HEK293 (cell line): ENCODE results near the gene GPER1.

Source experiments
- CTCF ChIA-PET: fragments of 350-600 bp; formaldehyde crosslinking; extraction: SDS; loops from one replicate; lab custom pipeline; 2021; ENCODE audit warnings: antibody characterized with exemption; lab: Yijun Ruan, JAX
- POLR2A ChIA-PET: fragments of 300-600 bp; formaldehyde crosslinking; extraction: SDS; loops from one replicate; lab custom pipeline; 2020; ENCODE audit warnings: antibody characterized with exemption, inconsistent platforms; lab: Yijun Ruan, JAX
- H3K27ac ChIP-seq: fragments of 200-500 bp; sonication (Bioruptor generic); 2 replicates; pipeline ENCODE4 v1.5.1; 2014; ENCODE audit warnings: low read depth, low read length, control low read depth, inconsistent platforms; ENCODE audit errors: extremely low read depth
- H3K36me3 ChIP-seq, 2 experiments: fragments of 200-500 bp in 1 of 2; sonication (Bioruptor generic) in 1 of 2; 1 replicate in 1 of 2; 2 replicates in 1 of 2; pipeline ENCODE4 v1.5.1; 2014 to 2017; ENCODE audit warnings: inconsistent platforms in 2 of 2, low read length in 2 of 2; ENCODE audit not compliant: control insufficient read depth in 2 of 2, insufficient read depth in 1 of 2
- H3K4me1 ChIP-seq: fragments of 200-500 bp; sonication (Bioruptor generic); 2 replicates; pipeline ENCODE4 v1.5.1; 2014; ENCODE audit warnings: mild to moderate bottlenecking, low read length, inconsistent platforms; ENCODE audit not compliant: control insufficient read depth, insufficient read depth
- H3K4me3 ChIP-seq: 2 replicates; pipeline ENCODE4 v1.5.1; 2011; ENCODE audit warnings: low read depth, mild to moderate bottlenecking, control low read depth, low read length, moderate library complexity
- H3K9me3 ChIP-seq: fragments of 200-500 bp; sonication (Bioruptor generic); 2 replicates; pipeline ENCODE4 v1.5.1; 2014; ENCODE audit warnings: low read depth, low read length, inconsistent platforms; ENCODE audit not compliant: control insufficient read depth, insufficient read depth
- IKZF3 ChIP-seq: fragments of 450-650 bp; IDR thresholded peaks from 2 replicates; pipeline ENCODE4 v1.5.0; 2018; ENCODE audit warnings: missing biosample characterization, mild to moderate bottlenecking, missing genetic modification characterization, moderate library complexity
- KLF1 ChIP-seq: fragments of 450-650 bp; formaldehyde crosslinking; IDR thresholded peaks from 2 replicates; pipeline ENCODE4 v1.5.1; 2016; ENCODE audit warnings: missing biosample characterization, missing genetic modification characterization
- PATZ1 ChIP-seq: fragments of 450-650 bp; formaldehyde crosslinking; IDR thresholded peaks from 2 replicates; pipeline ENCODE4 v1.5.1; 2016; ENCODE audit warnings: missing biosample characterization, missing genetic modification characterization
- SP7 ChIP-seq: fragments of 450-650 bp; formaldehyde crosslinking; IDR thresholded peaks from 2 replicates; pipeline ENCODE4 v1.5.1; 2016; ENCODE audit warnings: missing biosample characterization, missing genetic modification characterization
- TRIM28 ChIP-seq: IDR thresholded peaks from 2 replicates; pipeline ENCODE4 v1.6.1; 2011; ENCODE audit warnings: low read length, control low read depth, borderline replicate concordance
- TSHZ1 ChIP-seq: fragments of 450-650 bp; formaldehyde crosslinking; IDR thresholded peaks from 2 replicates; pipeline ENCODE4 v1.5.1; 2016; ENCODE audit warnings: missing biosample characterization, missing genetic modification characterization, borderline replicate concordance
- YY2 ChIP-seq: fragments of 450-650 bp; formaldehyde crosslinking; IDR thresholded peaks from 2 replicates; pipeline ENCODE4 v1.5.1; 2016; ENCODE audit warnings: missing biosample characterization, missing genetic modification characterization
- ZFHX2 ChIP-seq: fragments of 450-650 bp; formaldehyde crosslinking; conservative IDR thresholded peaks from 2 replicates; pipeline ENCODE4 v1.5.1; 2016; ENCODE audit warnings: missing biosample characterization, missing genetic modification characterization
- ZNF132 ChIP-seq: fragments of 450-650 bp; formaldehyde crosslinking; IDR thresholded peaks from 2 replicates; pipeline ENCODE4 v1.5.1; 2017; ENCODE audit warnings: missing biosample characterization, missing genetic modification characterization, borderline replicate concordance
- ZNF26 ChIP-seq: fragments of 450-650 bp; formaldehyde crosslinking; IDR thresholded peaks from 2 replicates; pipeline ENCODE4 v1.5.1; 2016; ENCODE audit warnings: missing biosample characterization, missing genetic modification characterization
- ZNF423 ChIP-seq: fragments of 450-650 bp; formaldehyde crosslinking; IDR thresholded peaks from 2 replicates; pipeline ENCODE4 v1.5.1; 2016; ENCODE audit warnings: missing biosample characterization, missing genetic modification characterization
- ZNF548 ChIP-seq: fragments of 450-650 bp; formaldehyde crosslinking; IDR thresholded peaks from 2 replicates; pipeline ENCODE4 v1.5.1; 2016; ENCODE audit warnings: missing biosample characterization, missing genetic modification characterization
- ZNF624 ChIP-seq: fragments of 450-650 bp; formaldehyde crosslinking; IDR thresholded peaks from 2 replicates; pipeline ENCODE4 v1.5.1; 2017; ENCODE audit warnings: missing biosample characterization, missing genetic modification characterization
- ZNF677 ChIP-seq: fragments of 450-650 bp; IDR thresholded peaks from 2 replicates; pipeline ENCODE4 v1.5.0; 2018; ENCODE audit warnings: missing biosample characterization, mild to moderate bottlenecking, missing genetic modification characterization, moderate library complexity
- ZSCAN18 ChIP-seq: fragments of 450-650 bp; formaldehyde crosslinking; IDR thresholded peaks from 2 replicates; pipeline ENCODE4 v1.5.1; 2016; ENCODE audit warnings: missing biosample characterization, missing genetic modification characterization

Gene GPER1

GRCh38 chr7:1112625-1113547, 25.0 kb downstream of the GPER1 start:
- Histone ChIP-seq H3K36me3 (peaks cover 0 to 3% of the 10 kb centered on the region in 2 experiments; a peak in 1 of 3 replicates), H3K4me3 (no peak overlapping the region), H3K4me1 (no peaks in the 10 kb centered on the region), H3K9me3 (no peaks in the 10 kb centered on the region), H3K27ac (no peak overlapping the region)
- ChIA-PET CTCF (interaction anchor here (0.6 kb wide), 1 partner anchor 319 kb away, joined by 3 read pairs; no protein-coding TSS in a partner anchor), POLR2A (interaction anchor here (0.6 kb wide), 1 partner anchor 25 kb away, joined by 4 read pairs; a partner anchor contains a TSS)
- TF ChIP-seq ZSCAN18 (tag by site-specific recombination) (no peak), YY2 (tag by site-specific recombination) (no peak)

- POLR2A ChIA-PET: no interaction called here
- Histone ChIP-seq H3K4me1 (no peaks in the 10 kb centered on the region), H3K9me3 (no peaks in the 10 kb centered on the region), H3K4me3 (no peak overlapping the region), H3K27ac (no peak overlapping the region), H3K36me3 (peaks cover 0 to 3% of the 10 kb centered on the region in 2 experiments; a peak in 1 of 3 replicates)
- TF ChIP-seq ZNF423 (tag by site-specific recombination): no peak
- TF ChIP-seq PATZ1 (tag by site-specific recombination): no peak
- no peak for TF ChIP-seq ZNF677
- no peak for TF ChIP-seq ZFHX2 (tag by site-specific recombination)
- no peak for TF ChIP-seq TSHZ1 (tag by site-specific recombination)
- no peak for TF ChIP-seq IKZF3 (tag by site-specific recombination)
- TF ChIP-seq KLF1 (tag by site-specific recombination): no peak
- TF ChIP-seq TRIM28: no peak
- no peak for TF ChIP-seq SP7 (tag by site-specific recombination)
- no peak for TF ChIP-seq ZNF26 (tag by site-specific recombination)
- TF ChIP-seq ZNF548 (tag by site-specific recombination): no peak
- no peak for TF ChIP-seq ZNF624 (tag by site-specific recombination)
- TF ChIP-seq ZNF132: no peak
- CTCF ChIA-PET: no interaction called here
Observed at GRCh38 chr7:1113548-1113885, 25.6 kb downstream of the GPER1 start.
